Measurements from ENCODE around the gene TM9SF3.

DNA sequence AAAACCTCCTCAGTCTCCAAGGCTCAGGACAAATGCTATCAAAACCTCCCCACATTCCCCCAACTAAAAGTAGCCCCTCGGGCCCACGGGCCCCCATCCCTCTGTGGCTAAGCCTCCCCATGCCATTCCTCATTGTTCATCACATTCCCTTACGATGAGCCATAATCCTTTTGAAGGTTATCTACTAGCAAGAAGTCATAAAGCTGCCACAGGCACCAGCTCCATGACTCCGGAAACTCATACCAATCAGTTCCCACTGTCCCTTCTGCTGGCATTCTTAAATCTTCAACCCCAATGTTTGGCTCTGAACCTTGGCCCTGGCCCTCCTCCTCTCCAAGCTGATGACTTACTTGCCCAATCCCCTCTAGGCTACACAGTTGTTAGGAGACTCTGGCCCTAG is 19.4 kb upstream of the TM9SF3 start:
- TF ChIP-seq, protein P1, sequence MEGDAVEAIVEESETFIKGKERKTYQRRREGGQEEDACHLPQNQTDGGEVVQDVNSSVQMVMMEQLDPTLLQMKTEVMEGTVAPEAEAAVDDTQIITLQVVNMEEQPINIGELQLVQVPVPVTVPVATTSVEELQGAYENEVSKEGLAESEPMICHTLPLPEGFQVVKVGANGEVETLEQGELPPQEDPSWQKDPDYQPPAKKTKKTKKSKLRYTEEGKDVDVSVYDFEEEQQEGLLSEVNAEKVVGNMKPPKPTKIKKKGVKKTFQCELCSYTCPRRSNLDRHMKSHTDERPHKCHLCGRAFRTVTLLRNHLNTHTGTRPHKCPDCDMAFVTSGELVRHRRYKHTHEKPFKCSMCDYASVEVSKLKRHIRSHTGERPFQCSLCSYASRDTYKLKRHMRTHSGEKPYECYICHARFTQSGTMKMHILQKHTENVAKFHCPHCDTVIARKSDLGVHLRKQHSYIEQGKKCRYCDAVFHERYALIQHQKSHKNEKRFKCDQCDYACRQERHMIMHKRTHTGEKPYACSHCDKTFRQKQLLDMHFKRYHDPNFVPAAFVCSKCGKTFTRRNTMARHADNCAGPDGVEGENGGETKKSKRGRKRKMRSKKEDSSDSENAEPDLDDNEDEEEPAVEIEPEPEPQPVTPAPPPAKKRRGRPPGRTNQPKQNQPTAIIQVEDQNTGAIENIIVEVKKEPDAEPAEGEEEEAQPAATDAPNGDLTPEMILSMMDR (IDR thresholded peaks at IDR 0.05; ENCODE audit: low read depth, low read length, poor library complexity, severe bottlenecking) = no peak
- no peak for TF ChIP-seq EZH2phosphoT487 (IDR thresholded peaks at IDR 0.05; ENCODE audit: borderline replicate concordance, low read length)
